ENCODE data around the gene HGS.

HGS gene

DNA sequence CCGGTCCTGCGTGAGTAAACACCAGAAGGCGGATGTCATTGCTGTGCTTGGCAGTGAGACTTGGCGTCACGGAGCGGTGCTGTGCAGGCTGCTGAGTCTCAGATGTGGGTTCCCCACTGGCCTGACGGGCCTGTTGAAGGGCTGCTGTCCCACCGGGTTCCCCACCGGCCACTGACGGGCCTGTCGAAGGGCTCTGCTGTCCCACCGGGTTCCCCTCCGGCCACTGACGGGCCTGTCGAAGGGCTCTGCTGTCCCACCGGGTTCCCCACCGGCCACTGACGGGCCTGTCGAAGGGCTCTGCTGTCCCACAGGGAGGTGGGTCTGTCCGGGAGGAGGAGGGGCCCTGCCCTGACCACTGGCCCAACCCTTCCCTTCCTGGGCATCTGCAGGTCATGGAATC, 2.8 kb downstream of the HGS start:
- DNase-seq: no peak

DNA sequence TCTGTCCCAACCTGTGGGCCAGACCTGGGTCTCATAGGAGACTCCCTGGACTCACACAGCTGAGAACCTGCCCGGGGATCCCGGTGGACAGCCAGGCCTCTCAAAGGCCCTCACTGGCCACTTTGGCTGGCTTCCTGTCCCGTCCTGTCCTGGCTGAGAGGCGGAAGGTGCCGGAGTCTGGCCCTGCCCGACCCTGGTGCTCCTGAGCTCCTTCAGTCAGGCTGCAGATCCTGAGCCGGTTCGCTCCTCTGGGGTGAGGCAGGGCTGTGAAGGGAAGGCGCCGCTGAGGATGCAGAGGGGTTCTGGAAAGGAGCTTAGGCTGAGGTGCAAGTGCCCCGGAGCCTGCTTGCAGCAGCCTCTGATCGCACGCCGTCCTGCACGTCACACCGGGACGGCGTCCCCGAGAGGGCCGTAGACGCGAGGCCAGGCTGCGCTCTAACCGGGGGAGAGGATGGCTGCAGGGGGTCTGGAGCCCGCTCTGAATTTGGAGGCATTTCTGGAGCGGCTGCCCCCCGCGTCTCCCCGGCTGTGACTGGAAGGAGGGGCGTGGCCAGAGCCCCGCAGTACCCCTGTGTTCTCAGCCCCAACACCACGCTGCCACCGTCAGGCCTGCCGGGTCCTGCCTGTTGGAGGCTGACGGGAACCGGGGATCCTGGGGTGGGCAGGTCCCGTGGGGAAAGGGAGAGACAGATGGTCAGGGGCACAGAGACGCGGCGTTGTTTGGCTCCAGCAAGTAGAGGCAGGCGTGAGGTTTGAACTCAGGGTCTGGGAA, 4.1 kb downstream of the HGS start:
- DNase-seq: no peak

DNA sequence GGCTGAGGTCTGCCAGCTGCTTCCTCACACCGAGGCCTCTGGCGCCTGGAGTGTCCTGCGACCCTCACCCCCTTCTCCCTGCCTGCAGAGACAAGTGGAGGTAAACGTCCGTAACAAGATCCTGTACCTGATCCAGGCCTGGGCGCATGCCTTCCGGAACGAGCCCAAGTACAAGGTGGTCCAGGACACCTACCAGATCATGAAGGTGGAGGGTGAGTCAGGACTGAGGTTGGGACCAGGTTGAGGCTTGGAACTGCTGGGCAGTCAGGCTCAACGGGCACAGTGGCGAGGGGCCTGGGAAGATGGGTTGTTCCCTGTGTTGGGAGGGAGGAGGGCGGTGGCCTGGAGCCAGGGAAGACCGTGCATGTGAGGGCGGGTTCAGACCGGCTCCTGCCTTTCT, 4.8 kb downstream of the HGS start:
- no peak for DNase-seq

DNA sequence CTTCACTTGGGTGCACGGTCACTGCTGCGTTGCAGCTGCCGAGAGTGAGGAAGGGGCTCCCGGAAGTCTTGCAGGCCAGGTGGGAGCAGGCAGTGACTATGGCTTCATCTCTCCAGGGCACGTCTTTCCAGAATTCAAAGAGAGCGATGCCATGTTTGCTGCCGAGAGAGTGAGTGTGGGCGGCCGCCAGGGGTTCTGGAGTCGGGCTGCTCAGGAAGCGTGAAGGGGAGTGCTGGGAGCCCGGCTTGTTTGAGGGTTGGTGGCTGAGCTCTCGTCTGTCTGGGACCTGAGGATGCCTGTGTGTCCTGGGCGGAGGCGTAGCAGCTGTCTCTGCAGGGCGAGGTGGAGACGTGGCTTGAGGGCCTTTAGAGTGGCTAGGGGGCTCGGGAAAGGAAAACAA, 6.3 kb downstream of the HGS start:
- no peak for DNase-seq

DNA sequence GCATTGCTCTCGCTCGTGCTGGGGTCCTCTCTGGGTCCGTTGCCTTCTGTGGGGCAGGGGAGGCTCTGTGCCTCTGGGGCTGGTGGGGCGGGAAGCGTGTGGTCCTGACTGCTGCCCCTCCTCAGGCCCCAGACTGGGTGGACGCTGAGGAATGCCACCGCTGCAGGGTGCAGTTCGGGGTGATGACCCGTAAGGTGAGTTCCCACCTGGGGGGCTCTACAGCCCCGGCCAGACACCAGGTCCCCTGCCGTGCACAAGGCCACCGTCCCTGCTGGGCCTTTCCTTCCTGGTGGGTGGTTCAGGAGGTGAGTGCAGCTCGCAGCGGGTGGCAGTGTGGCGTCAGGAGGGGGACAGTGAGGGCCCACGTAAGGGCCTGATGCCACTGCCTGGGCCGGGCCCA, 6.7 kb downstream of the HGS start:
- no peak for DNase-seq

DNA sequence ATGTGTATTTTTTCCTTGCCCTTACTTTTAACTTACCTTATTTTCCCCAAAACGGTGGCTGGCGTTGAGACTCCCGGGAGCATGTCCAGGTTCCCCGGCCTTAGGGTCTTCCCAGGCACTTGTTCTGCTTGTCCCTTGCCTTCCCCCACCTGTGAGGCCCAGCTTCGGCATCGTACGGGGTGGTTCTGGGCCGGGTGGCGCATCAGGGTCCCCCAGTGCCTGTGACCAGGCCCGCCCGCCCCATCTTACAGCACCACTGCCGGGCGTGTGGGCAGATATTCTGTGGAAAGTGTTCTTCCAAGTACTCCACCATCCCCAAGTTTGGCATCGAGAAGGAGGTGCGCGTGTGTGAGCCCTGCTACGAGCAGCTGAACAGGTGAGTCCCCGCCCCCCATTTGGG, 7.4 kb downstream of the HGS start:
- no peak for DNase-seq

DNA sequence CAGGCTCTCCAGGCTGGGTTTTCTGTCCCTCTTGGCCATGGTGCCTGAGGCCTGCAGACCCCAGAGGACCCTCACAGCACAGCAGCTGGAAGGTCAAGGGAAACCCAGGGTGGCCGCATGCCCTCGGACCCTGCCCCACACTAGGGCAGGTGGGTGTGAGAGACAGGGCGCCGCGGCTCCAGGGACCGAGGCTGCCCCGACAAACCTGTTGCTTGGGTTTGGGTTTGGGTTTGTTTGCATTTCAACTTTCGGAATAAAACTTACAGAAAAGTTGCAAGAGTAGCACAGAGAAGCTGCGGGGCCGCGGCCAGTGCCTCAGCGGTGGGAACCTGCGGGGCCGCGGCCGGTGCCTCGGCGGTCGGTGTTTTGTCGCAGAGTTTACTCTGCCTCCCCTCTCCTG, 7.8 kb downstream of the HGS start:
- no peak for DNase-seq

DNA sequence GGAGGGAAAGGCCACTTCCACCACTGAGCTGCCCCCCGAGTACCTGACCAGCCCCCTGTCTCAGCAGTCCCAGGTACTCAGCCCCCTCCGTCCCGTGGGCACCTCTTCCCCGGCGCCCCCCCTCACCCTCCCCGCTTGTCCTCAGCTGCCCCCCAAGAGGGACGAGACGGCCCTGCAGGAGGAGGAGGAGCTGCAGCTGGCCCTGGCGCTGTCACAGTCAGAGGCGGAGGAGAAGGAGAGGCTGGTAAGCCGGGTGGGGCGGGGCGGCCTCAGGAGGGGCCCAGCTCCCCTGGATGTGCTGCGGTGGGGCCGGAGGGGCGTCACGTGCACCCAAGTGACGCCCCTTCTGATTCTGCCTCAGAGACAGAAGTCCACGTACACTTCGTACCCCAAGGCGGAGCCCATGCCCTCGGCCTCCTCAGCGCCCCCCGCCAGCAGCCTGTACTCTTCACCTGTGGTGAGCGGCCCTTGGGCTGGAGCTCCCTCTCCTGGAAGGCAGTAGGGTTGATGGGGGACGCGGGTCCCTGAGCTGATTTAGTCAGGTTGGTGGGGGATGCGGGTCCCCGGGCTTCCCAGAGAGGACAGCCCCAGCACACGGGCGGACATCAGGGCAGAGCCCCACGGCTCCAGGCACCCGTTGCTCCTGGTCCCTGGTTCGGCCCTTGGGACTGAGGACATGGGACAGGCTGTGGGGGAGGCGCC, 9.8 kb downstream of the HGS start:
- no peak for DNase-seq

DNA sequence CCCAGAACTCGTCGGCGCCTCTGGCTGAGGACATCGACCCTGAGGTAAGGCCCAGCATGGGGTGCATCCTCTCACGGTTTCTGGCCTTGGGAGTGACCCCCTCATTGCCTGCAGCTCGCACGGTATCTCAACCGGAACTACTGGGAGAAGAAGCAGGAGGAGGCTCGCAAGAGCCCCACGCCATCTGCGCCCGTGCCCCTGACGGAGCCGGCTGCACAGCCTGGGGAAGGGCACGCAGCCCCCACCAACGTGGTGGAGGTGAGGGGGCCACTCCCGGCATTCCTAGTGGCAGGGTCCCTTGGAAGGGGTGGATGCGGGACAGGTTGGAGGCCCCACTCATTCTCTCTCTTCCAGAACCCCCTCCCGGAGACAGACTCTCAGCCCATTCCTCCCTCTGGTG, 11.0 kb downstream of the HGS start:
- no peak for DNase-seq

DNA sequence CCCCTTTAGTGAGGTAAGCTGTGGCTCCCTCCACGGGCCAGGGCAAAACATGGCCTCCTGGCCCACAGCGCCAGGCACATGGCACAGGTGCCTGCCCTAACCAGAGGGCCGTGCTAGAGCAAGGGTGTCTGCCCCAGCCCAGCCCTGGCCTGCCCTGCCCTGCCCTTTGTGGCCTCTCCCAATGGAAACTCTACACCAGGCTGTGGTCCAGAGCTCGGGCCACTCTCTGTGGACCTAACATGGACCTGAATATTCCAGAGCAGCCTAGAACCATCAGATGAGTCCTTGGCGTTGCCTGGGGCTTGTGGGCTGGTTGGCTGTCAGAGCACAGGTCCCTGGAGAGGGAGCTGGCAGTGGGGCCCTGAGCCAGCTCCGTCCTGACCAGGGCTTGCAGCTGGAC, 11.4 kb downstream of the HGS start:
- DNase-seq: no peak

DNA sequence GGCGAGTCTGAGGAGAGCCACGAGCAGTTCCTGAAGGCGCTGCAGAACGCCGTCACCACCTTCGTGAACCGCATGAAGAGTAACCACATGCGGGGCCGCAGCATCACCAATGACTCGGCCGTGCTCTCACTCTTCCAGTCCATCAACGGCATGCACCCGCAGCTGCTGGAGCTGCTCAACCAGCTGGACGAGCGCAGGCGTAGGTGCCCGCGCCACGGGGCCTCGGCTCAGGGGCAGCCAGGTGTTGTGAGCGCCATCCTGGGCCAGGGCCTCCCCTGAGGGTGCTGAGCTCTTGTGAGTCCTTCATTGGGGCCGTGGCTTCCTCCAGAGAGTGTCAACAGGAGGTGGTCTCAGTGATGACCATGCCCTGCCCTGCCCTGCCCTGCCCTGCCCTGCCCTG, 12.0 kb downstream of the HGS start:
- no peak for DNase-seq

DNA sequence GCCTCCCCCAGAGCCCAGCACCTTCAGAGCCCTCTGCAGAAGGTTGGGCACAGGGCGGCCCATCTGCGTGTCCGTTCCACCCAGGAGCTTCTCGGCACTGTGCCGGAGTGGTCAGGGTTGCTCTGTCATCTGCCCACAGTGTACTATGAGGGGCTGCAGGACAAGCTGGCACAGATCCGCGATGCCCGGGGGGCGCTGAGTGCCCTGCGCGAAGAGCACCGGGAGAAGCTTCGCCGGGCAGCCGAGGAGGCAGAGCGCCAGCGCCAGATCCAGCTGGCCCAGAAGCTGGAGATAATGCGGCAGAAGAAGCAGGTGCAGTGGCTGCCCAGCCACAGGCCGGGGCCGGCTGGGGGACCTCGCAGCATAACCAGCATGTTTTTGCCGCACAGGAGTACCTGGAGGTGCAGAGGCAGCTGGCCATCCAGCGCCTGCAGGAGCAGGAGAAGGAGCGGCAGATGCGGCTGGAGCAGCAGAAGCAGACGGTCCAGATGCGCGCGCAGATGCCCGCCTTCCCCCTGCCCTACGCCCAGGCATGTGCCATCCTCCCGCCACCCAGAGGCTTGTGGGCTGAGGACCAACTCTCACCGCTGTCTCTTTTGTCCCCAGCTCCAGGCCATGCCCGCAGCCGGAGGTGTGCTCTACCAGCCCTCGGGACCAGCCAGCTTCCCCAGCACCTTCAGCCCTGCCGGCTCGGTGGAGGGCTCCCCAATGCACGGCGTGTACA, 12.6 kb downstream of the HGS start:
- DNase-seq: no peak

DNA sequence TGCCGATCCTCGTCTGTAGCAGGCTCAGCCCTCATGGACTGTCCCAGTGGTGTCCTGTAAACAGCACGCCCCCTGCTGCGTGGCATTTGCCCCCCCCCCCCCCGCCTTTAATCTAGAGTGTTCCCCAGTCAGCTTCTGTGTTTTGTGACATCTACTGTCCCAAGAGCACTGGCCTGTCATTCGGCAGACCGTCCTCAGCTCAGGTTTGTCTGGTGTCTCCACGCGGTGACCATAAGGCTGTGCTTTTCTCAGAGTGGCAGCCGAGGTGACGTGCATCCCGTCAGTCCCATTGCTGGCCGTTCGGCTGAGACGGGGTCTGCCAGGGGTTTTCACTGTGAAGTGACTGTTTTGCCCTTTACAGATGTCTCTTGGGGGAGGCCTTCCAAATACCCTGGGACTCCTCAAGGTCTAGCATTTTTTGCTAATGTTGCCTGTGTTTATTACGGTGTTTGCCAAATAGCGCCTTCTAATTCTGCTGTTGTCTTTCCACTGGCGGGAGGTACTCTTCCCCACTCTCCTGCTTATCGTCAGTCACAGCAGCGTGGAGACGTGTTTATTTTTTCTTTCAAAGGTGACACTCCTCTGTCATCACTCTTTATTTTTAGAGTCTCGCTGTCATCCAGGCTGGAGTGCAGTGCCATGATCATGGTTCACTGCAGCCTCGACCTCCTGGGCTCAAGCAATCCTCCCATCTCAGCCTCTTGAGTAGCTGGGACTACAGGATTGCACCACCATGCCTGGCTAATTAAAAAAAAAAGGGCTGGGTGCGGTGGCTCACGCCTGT, 13.6 kb downstream of the HGS start:
- no peak for DNase-seq

DNA sequence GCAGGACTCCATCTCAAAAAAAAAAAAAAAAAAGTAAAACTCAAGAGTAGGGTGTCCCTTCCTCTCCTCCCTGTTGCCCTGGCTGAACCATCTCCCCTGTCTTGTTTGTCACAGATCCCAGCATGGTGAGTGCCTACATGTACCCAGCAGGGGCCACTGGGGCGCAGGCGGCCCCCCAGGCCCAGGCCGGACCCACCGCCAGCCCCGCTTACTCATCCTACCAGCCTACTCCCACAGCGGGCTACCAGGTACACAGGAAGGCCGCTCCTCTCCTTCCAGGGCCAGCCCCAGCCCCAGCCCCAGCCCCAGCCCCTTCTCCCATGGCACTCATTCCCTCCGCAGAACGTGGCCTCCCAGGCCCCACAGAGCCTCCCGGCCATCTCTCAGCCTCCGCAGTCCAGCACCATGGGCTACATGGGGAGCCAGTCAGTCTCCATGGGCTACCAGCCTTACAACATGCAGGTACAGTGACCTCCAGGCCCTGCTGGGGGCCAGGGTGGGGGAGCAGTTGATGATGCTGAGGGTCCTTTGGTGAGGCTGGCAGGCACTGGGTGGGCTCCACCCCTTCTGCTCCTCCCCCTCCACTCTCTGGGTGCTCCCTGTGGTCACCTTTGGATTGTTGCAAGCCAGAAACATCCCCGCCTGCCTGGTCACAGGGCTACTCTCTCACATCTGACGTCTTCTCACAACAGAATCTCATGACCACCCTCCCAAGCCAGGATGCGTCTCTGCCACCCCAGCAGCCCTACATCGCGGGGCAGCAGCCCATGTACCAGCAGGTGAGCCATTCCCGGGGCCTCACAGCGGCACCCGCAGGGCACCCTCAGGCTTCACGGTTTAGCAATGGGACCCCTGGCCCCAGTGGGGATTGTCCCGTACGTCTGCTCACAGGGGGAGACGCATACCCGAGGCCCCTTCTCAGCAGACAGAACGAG, 16.8 kb downstream of the HGS start:
- no peak for DNase-seq

DNA sequence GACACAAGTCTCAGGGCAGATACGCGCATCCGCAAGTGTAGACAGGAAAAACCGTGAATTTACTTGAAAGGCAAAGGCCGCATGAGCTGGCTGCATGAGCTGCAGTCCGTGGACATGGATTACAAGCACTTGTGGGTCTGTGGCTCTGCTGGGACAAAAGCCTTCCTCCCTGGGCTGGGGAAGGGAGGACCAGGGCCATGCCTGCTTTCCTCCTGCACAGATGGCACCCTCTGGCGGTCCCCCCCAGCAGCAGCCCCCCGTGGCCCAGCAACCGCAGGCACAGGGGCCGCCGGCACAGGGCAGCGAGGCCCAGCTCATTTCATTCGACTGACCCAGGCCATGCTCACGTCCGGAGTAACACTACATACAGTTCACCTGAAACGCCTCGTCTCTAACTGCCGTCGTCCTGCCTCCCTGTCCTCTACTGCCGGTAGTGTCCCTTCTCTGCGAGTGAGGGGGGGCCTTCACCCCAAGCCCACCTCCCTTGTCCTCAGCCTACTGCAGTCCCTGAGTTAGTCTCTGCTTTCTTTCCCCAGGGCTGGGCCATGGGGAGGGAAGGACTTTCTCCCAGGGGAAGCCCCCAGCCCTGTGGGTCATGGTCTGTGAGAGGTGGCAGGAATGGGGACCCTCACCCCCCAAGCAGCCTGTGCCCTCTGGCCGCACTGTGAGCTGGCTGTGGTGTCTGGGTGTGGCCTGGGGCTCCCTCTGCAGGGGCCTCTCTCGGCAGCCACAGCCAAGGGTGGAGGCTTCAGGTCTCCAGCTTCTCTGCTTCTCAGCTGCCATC, 17.7 kb downstream of the HGS start:
- DNase-seq: no peak

DNA sequence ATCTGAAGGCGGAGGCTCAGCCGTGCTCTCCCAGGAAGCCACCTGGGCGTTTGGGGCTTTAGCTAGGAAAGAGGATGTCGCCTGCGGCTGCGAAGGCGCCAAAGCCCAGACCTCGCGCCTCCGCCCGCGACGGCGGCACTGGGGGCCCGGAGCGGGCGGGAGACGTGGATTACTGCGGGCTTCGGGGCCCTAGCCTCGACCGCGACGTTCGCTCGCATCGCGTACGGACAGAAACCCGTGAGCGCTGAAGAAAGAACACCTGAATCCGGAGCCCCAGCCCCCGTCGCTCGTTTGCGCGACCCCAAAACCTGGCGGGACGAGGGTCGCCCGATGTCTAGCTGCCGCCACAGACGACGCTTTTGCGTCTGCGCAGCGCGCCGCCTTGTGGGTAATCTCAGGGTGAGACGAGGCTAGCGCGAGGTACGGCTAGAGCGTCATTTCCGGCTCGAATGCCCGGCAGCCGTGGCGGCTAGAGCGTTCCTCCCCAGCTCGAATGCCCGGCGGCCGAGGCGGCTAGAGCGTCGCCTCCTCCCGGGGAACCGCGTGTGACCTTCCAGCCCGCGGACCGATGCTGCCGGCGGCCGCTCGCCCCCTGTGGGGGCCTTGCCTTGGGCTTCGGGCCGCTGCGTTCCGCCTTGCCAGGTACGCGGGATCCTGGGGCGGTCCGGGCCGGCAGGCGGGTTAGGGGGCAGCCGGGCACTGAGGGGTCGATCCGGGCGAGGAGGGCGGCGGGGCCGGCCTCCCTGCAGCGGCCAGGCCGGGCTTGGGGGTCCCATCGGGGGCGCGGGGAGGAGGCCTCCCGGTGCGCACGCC, 19.3 kb downstream of the HGS start, which contains the start of gene MRPL12:
TSS of gene MRPL12 (plus strand) at position 434 of the 813 bp plus-strand sequence. CDS start at position 569, 135 bp downstream.
- peak; percentile 93 for DNase-seq

DNA sequence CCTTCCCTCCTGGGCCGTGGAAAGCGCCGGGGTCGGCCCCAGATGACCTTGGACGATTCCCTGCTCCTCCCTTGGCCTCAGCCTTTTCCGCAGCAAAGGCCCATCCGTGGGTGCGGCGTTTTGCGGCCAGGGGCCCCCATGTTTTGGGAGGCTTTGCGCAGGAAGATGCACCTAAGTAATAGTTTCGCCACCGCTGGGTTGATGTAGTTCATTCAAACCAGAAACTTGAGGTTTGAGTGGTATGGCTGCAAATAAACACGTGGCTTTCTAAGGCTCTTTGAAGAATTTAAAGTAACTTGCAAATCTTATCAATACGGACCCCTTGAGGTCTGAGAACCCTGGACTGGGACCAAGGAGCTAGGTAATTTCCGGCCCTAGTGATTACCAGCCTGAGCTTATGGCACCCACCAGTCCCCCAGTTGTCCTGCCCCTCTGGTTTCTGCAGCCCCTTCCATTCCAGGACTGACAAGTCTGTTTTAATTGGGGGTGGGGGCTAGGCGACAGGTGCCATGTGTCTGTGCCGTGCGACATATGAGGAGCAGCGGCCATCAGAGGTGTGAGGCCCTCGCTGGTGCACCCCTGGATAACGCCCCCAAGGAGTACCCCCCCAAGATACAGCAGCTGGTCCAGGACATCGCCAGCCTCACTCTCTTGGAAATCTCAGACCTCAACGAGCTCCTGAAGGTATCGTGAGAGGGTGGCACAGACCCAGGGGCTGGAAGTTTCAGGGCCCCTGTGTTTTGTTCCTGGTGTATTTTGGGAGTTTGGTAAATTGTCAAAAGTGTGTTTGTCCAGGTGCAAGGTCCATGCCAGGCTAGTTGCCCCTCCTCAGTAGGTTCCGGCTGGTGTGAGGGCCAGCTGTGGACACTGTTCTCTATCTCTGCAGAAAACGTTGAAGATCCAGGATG, 20.2 kb downstream of the HGS start:
- DNase-seq: no peak

DNA sequence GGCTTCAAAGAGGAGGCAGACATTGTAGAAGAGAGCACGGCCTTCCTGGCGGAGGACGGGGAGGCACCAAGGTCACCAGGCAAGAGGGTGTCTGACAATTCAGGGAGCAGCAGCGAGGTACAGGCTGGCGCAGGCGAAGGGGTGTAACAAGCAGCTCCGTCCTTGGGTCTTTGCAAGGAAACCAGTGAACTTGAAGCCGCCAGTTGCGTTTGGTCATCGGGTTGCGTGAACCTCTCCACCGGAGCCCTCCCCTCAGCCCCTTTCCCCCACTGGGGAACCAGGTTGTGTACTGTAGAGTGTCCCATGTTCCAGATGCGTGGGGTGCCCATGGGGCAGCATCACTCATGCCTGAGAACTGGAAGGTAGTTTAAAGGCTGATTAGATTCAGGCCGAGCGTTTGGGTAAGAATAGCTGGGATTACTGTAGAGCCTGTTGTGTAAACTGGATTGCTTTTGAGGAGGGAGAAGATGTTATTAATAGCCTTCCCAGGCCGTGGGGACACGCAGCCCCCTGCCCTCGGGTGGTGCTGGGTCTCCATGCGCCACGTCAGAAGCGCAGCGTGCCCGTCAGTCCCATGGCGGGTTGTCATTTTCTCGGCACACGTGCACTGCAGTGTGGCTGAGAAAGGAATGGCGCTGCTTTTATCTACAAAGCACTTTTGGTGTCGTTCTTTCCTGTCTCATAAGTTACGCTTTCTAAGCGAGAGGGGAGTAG, 21.9 kb downstream of the HGS start:
- DNase-seq: no peak

All from left hindlimb (tissue), 1 donor.